H1 (cell line): Measurements from ENCODE around the gene PTDSS2. TPM values are rescaled to one million over a fixed set of nuclear protein-coding genes. Genes with fewer than 3 reads are reported as not detected.

Experiments used
- CTCF ChIA-PET: fragments of 300-600 bp; sonication (Branson Sonifier 250); formaldehyde crosslinking; loops from one replicate; lab custom pipeline; 2021; ENCODE audit not compliant: partially characterized antibody; lab: Charles Lee
- POLR2A ChIA-PET: fragments of 300-600 bp; sonication (Branson Sonifier 250); formaldehyde crosslinking; loops from one replicate; lab custom pipeline; 2021; ENCODE audit warnings: inconsistent platforms; ENCODE audit not compliant: partially characterized antibody; lab: Charles Lee
- DNase-seq, 2 experiments: peaks; one replicate each; pipeline versions ENCODE4 v3.0.0 to v3.0.0-alpha.2; 2010 to 2022; ENCODE audit warnings: low spot score in 2 of 2, low read depth in 1 of 2, mixed read lengths in 1 of 2
- FAIRE-seq: peaks from 2 replicates; lab custom pipeline; 2011; peaks lifted over from hg19 to GRCh38; lab: Jason Lieb, UNC
- H2AFZ ChIP-seq: 2 replicates; pipeline ENCODE4 v1.8.1; 2012; ENCODE audit warnings: low read length, inconsistent platforms
- H2AK5ac ChIP-seq: 2 replicates; pipeline ENCODE4 v1.6.1; 2013; ENCODE audit warnings: low read depth, low read length
- H2BK120ac ChIP-seq: replicated peaks from 2 replicates; pipeline ENCODE3; 2013; ENCODE audit warnings: low read depth, low read length, inconsistent platforms
- H2BK12ac ChIP-seq: 2 replicates; pipeline ENCODE4 v1.6.1; 2013; ENCODE audit warnings: low read depth, low read length
- H2BK15ac ChIP-seq: 2 replicates; pipeline ENCODE4 v1.6.1; 2013; ENCODE audit warnings: low read length
- H2BK20ac ChIP-seq: 2 replicates; pipeline ENCODE4 v1.6.1; 2013; ENCODE audit warnings: low read length
- H2BK5ac ChIP-seq: 2 replicates; pipeline ENCODE4 v1.6.1; 2013; ENCODE audit warnings: low read depth, low read length
- H3K14ac ChIP-seq: 2 replicates; pipeline ENCODE4 v1.6.1; 2013; ENCODE audit warnings: inconsistent platforms; ENCODE audit not compliant: insufficient read length
- H3K18ac ChIP-seq: 2 replicates; pipeline ENCODE4 v1.6.1; 2013; ENCODE audit warnings: low read length; ENCODE audit errors: extremely low read depth
- H3K23ac ChIP-seq: 2 replicates; pipeline ENCODE4 v1.6.1; 2013; ENCODE audit warnings: inconsistent platforms; ENCODE audit not compliant: insufficient read length
- H3K23me2 ChIP-seq: 2 replicates; pipeline ENCODE4 v1.6.1; 2013; ENCODE audit warnings: low read depth, low read length
- H3K27ac ChIP-seq: 2 replicates; pipeline ENCODE4 v1.6.1; 2011; ENCODE audit warnings: low read depth, low read length, inconsistent platforms
- H3K27me3 ChIP-seq, 4 experiments: replicated peaks in 1 of 4; 1 replicate in 1 of 4; 2 replicates in 3 of 4; pipeline versions ENCODE4 v1.6.1 to v1.8.1; 2011 to 2013; ENCODE audit warnings: low read length in 3 of 4, mild to moderate bottlenecking in 3 of 4, inconsistent platforms in 2 of 4, mixed read lengths in 2 of 4, moderate library complexity in 1 of 4; ENCODE audit not compliant: control insufficient read depth in 3 of 4, insufficient read depth in 3 of 4; ENCODE audit errors: extremely low read depth in 1 of 4
- H3K36me3 ChIP-seq, 4 experiments: 2 replicates each; pipeline versions ENCODE4 v1.6.1 to v1.8.1; 2011 to 2013; ENCODE audit warnings: mild to moderate bottlenecking in 4 of 4, low read length in 3 of 4, moderate library complexity in 2 of 4, control low read depth in 1 of 4, inconsistent platforms in 1 of 4; ENCODE audit not compliant: insufficient read depth in 4 of 4, control insufficient read depth in 2 of 4
- H3K4ac ChIP-seq: replicated peaks from 2 replicates; pipeline ENCODE3; 2013; ENCODE audit warnings: low read length, low read depth, mixed read lengths, inconsistent platforms; ENCODE audit not compliant: insufficient read length
- H3K4me1 ChIP-seq, 4 experiments: replicated peaks in 1 of 4; 1 replicate in 1 of 4; 2 replicates in 3 of 4; pipeline versions ENCODE4 v1.6.1 to v1.8.1; 2011 to 2013; ENCODE audit warnings: low read length in 3 of 4, inconsistent platforms in 2 of 4, mixed read lengths in 1 of 4; ENCODE audit not compliant: insufficient read depth in 4 of 4, control insufficient read depth in 3 of 4
- H3K4me2 ChIP-seq, 2 experiments: 2 replicates each; pipeline versions ENCODE4 v1.6.1 to v1.8.1; 2011 to 2013; ENCODE audit warnings: low read depth in 2 of 2, low read length in 2 of 2, control low read depth in 1 of 2, inconsistent platforms in 1 of 2, mild to moderate bottlenecking in 1 of 2; ENCODE audit not compliant: insufficient read depth in 1 of 2
- H3K4me3 ChIP-seq, 4 experiments: fragments of 200-600, 300-600 bp in 1 of 4; sonication (generic), shearing (Covaris generic), sonication (Bioruptor Twin) in 1 of 4; 2 replicates each; pipeline versions ENCODE4 v1.5.1 to v1.8.1; 2011 to 2016; ENCODE audit warnings: low read length in 4 of 4, low read depth in 3 of 4, control low read depth in 2 of 4, inconsistent platforms in 2 of 4, mild to moderate bottlenecking in 2 of 4, mixed read lengths in 1 of 4, moderate library complexity in 1 of 4; ENCODE audit not compliant: insufficient read depth in 2 of 4; ENCODE audit errors: extremely low read depth in 1 of 4
- H3K56ac ChIP-seq: replicated peaks from 2 replicates; pipeline ENCODE3; 2013; ENCODE audit warnings: low read depth, mild to moderate bottlenecking, mixed read lengths, low read length, inconsistent platforms; ENCODE audit not compliant: insufficient read length
- H3K79me1 ChIP-seq: 2 replicates; pipeline ENCODE4 v1.6.1; 2013; ENCODE audit warnings: low read depth, low read length, control low read depth
- H3K79me2 ChIP-seq, 2 experiments: 2 replicates each; pipeline versions ENCODE4 v1.6.1 to v1.8.1; 2012 to 2013; ENCODE audit warnings: low read length in 2 of 2, mild to moderate bottlenecking in 2 of 2, inconsistent platforms in 1 of 2; ENCODE audit not compliant: insufficient read depth in 2 of 2, control insufficient read depth in 1 of 2
- H3K9ac ChIP-seq, 4 experiments: replicated peaks in 1 of 4; 1 replicate in 1 of 4; 2 replicates in 3 of 4; pipeline versions ENCODE4 v1.6.1 to v1.8.1; 2011 to 2013; ENCODE audit warnings: low read depth in 3 of 4, low read length in 3 of 4, control low read depth in 2 of 4, mild to moderate bottlenecking in 2 of 4, moderate library complexity in 2 of 4, inconsistent platforms in 1 of 4; ENCODE audit errors: extremely low read depth in 1 of 4
- H3K9me3 ChIP-seq, 2 experiments: 2 replicates each; pipeline versions ENCODE4 v1.6.1 to v1.8.1; 2012 to 2013; ENCODE audit warnings: mild to moderate bottlenecking in 2 of 2, moderate library complexity in 2 of 2, control low read depth in 1 of 2, inconsistent platforms in 1 of 2, low read depth in 1 of 2, low read length in 1 of 2, mixed read lengths in 1 of 2; ENCODE audit not compliant: insufficient read depth in 2 of 2
- H4K20me1 ChIP-seq, 2 experiments: replicated peaks in 1 of 2; 2 replicates each; pipeline versions ENCODE3 to v1.8.1; 2011 to 2013; ENCODE audit warnings: inconsistent platforms in 2 of 2, low read length in 2 of 2, mild to moderate bottlenecking in 1 of 2; ENCODE audit not compliant: insufficient read depth in 2 of 2, control insufficient read depth in 1 of 2
- H4K5ac ChIP-seq: 2 replicates; pipeline ENCODE4 v1.6.1; 2013; ENCODE audit warnings: low read length, low read depth, mixed read lengths, inconsistent platforms; ENCODE audit not compliant: insufficient read length
- H4K8ac ChIP-seq: 2 replicates; pipeline ENCODE4 v1.8.0; 2013; ENCODE audit warnings: mild to moderate bottlenecking, moderate library complexity, low read length, inconsistent platforms; ENCODE audit not compliant: insufficient read depth; ENCODE audit errors: extremely low read depth
- H4K91ac ChIP-seq: replicated peaks from 2 replicates; pipeline ENCODE3; 2013; ENCODE audit warnings: low read length, mixed read lengths, inconsistent platforms; ENCODE audit not compliant: insufficient read length
- ATF3 ChIP-seq: IDR thresholded peaks from 2 replicates; pipeline ENCODE4 v1.6.1; 2011; ENCODE audit warnings: low read depth, mild to moderate bottlenecking, low read length; ENCODE audit not compliant: insufficient read depth
- CTCF ChIP-seq, 3 experiments: IDR thresholded peaks; 1 replicate in 2 of 3; 2 replicates in 1 of 3; pipeline versions ENCODE4 v1.5.1 to v1.6.1; 2011; ENCODE audit warnings: low read length in 3 of 3, mild to moderate bottlenecking in 3 of 3, inconsistent platforms in 2 of 3, low read depth in 1 of 3, moderate library complexity in 1 of 3; ENCODE audit not compliant: insufficient read depth in 1 of 3; ENCODE audit errors: control extremely low read depth in 1 of 3
- GABPA ChIP-seq: IDR thresholded peaks from 2 replicates; pipeline ENCODE4 v1.6.1; 2011; ENCODE audit warnings: mild to moderate bottlenecking, low read length, moderate library complexity, borderline replicate concordance; ENCODE audit not compliant: insufficient read depth
- POLR2AphosphoS5 ChIP-seq: IDR thresholded peaks from 2 replicates; pipeline ENCODE4 v1.6.1; 2011; ENCODE audit warnings: low read depth, low read length
- SIN3A ChIP-seq, 2 experiments: IDR thresholded peaks in 1 of 2; conservative IDR thresholded peaks in 1 of 2; 2 replicates each; pipeline ENCODE4 v1.6.1; 2011 to 2012; ENCODE audit warnings: low read length in 2 of 2, improper control_type of control experiment in 1 of 2, low read depth in 1 of 2, mild to moderate bottlenecking in 1 of 2
- SUZ12 ChIP-seq: fragments of 200-600 bp; sonication (generic); IDR thresholded peaks from 2 replicates; pipeline ENCODE4 v1.6.1; 2012; ENCODE audit warnings: mild to moderate bottlenecking, inconsistent platforms, low read length, moderate library complexity, mixed read lengths
- WGBS, 2 experiments: shearing (Covaris generic) in 1 of 2; methylation state at CpG; one replicate each; pipeline versions ENCODE4 v1.1.6 to v1.1.7; 2013 to 2015; ENCODE audit warnings: low lambda C conversion rate in 2 of 2, mixed read lengths in 2 of 2, inconsistent platforms in 1 of 2, low coverage in 1 of 2, missing lambda C conversion rate in 1 of 2; ENCODE audit not compliant: insufficient replicate concordance in 2 of 2, insufficient coverage in 1 of 2, insufficient read length in 1 of 2; ENCODE audit errors: extremely low coverage in 1 of 2, missing lambda C conversion rate in 1 of 2; 5-methylcytosine and 5-hydroxymethylcytosine counted together
- polyA plus RNA-seq, 7 experiments: library from polyadenylated mRNA; depleted of rRNA in 3 of 7; stranded (reverse) in 5 of 7; unstranded in 2 of 7; fragments of >200 nt in 5 of 7; fragments of 200-250 nt in 2 of 7; gene quantifications; 1 replicate in 5 of 7; 2 replicates in 1 of 7; 4 replicates in 1 of 7; pipeline versions ENCODE4 v1.2.1 to v1.2.3, GENCODE V29; 2011 to 2013; ENCODE audit warnings: missing spikeins in 2 of 7, mixed read lengths in 2 of 7
- total RNA-seq: library from RNA; stranded (reverse); fragmentation: NEBNext Ultra II Directional; extraction: Animal tissue kit (Norgen Biotek cat#: 25700); gene quantifications from 2 replicates; pipeline ENCODE4 v1.2.1, GENCODE V29; 2021

The PTDSS2 gene
- total and polyA plus RNA-seq, 2 of the 8 experiments (the other 6 are each of a cell fraction or from before 2014, with no cell fraction given) = 48.7 to 68.2 TPM

- peak overlapping the region; percentile 46 to 96 for H3K4me2 ChIP-seq
- TF ChIP-seq GABPA = no peak
- peak in 2 of 3 experiments; percentile 20 to 37; a peak in 2 of 4 replicates for TF ChIP-seq CTCF (IDR thresholded peaks at IDR 0.05; ENCODE audit: control extremely low read depth in 1 of 3, insufficient read depth in 1 of 3, low read depth in 1 of 3, low read length in 3 of 3)
- TF ChIP-seq SIN3A (conservative IDR thresholded peaks at IDR 0.05 in 1 of 2, IDR thresholded peaks at IDR 0.05 in 1 of 2; ENCODE audit: low read depth in 1 of 2, low read length in 2 of 2) = peak in 1 of 2 experiments; percentile 45; a peak in 1 of 4 replicates
- no peak for TF ChIP-seq ATF3
- TF ChIP-seq POLR2AphosphoS5 = no peak
- TF ChIP-seq SUZ12 = no peak
Observed at GRCh38 chr11:450809-451451, 851 bp downstream of the PTDSS2 start.

More at GRCh38 chr11:450809-451451, 851 bp downstream of the PTDSS2 start:
- H3K23ac ChIP-seq = no peak overlapping the region
- no peak overlapping the region for H3K27ac ChIP-seq
- DNase-seq (no peak), FAIRE-seq (no peak)
- H3K79me2 ChIP-seq = peaks cover 11 to 48% of the 10 kb centered on the region in 2 experiments; a peak in 3 of 4 replicates
- H2BK20ac ChIP-seq = no peak overlapping the region
- peak overlapping the region; percentile 32; the same call in 1 of the 2 replicates for H4K8ac ChIP-seq
- no peak overlapping the region for H4K5ac ChIP-seq
- H3K23me2 ChIP-seq = peaks cover 2% of the 10 kb centered on the region; the same call in 1 of the 2 replicates
- H3K9ac ChIP-seq = peak overlapping the region in 3 of 4 experiments; percentile 53 to 80 (median 54); a peak in 5 of 7 replicates
- no peak overlapping the region for H4K91ac ChIP-seq
- POLR2A ChIA-PET = interaction anchor here (0.7 to 5.2 kb wide), 14 partner anchors 10 to 312 kb away, joined by 3 to 33 read pairs (median 6); partner anchors contain the start of genes ANO9 and SIGIRR
- no peak overlapping the region for H3K14ac ChIP-seq
- 17% methylated on average over 36 of the region's 46 CpGs; no CpG with 5 or more reads in 1 of the 2 experiments for WGBS, 2 experiments
- H3K56ac ChIP-seq = no peak overlapping the region
- H3K4me1 ChIP-seq = peaks cover 0 to 12% (median 10%) of the 10 kb centered on the region in 4 experiments; a peak in 6 of 7 replicates
- no peaks in the 10 kb centered on the region for H3K27me3 ChIP-seq
- H2BK5ac ChIP-seq = 0 out of 2 replicates have a peak overlapping the region, but pooled peaks have one; percentile 28
- H2AK5ac ChIP-seq = no peak overlapping the region
- peaks cover 2 to 11% (median 3%) of the 10 kb centered on the region in 4 experiments; a peak in 3 of 8 replicates for H3K36me3 ChIP-seq
- peaks cover 13% of the 10 kb centered on the region; the same call in 1 of the 2 replicates for H3K79me1 ChIP-seq
- peaks cover 13 to 18% of the 10 kb centered on the region in 2 experiments for H4K20me1 ChIP-seq
- no peak overlapping the region for H2BK120ac ChIP-seq
- peak overlapping the region; percentile 69 for H3K4ac ChIP-seq
- CTCF ChIA-PET = interaction anchor here (0.9 to 5.4 kb wide), 9 partner anchors 10 to 92 kb away, joined by 3 to 32 read pairs (median 5); partner anchors contain the start of gene SIGIRR
- no peaks in the 10 kb centered on the region for H3K9me3 ChIP-seq
- H3K4me3 ChIP-seq = peak overlapping the region; percentile 65 to 77 (median 72)
- no peak overlapping the region for H2BK15ac ChIP-seq
- no peak overlapping the region; the same call in 1 of the 2 replicates for H3K18ac ChIP-seq
- H2BK12ac ChIP-seq = no peak overlapping the region
- H2AFZ ChIP-seq = no peak overlapping the region
